ENCODE data around the gene CEACAM7. TPM values are rescaled to one million over a fixed set of nuclear protein-coding genes. Genes with fewer than 3 reads are reported as not detected.

Gene CEACAM7
- total RNA-seq, 2 donors from 2014 or later, result not detected

GRCh38 chr19:41718761-41719160 is 30.7 kb upstream of the CEACAM7 start:
- peaks cover 2% of the 10 kb centered on the region for H3K36me3 Mint-ChIP-seq (ENCODE audit: low read depth)
- Histone ChIP-seq H3K9me3 (ENCODE audit: control insufficient read depth, low read length) (no peaks in the 10 kb centered on the region), H3K4me1 (ENCODE audit: control insufficient read depth, insufficient read depth, low read length) (no peaks in the 10 kb centered on the region), H3K4me3 (ENCODE audit: low read length) (no peak overlapping the region), H3K36me3 (ENCODE audit: control insufficient read depth, insufficient read depth, low read length) (no peaks in the 10 kb centered on the region), H3K27ac (ENCODE audit: low read depth, low read length) (no peak overlapping the region), H3K27me3 (ENCODE audit: control insufficient read depth, insufficient read depth, low read length, poor library complexity, severe bottlenecking) (peaks cover 4% of the 10 kb centered on the region), H3K9ac (ENCODE audit: extremely low read depth, low read length, poor library complexity, severe bottlenecking) (no peak overlapping the region)
- no peaks in the 10 kb centered on the region for H3K4me1 Mint-ChIP-seq
- H3K27me3 Mint-ChIP-seq (ENCODE audit: insufficient read depth), result no peaks in the 10 kb centered on the region
- no peak overlapping the region for H3K4me3 Mint-ChIP-seq
- TF ChIP-seq, protein P1, sequence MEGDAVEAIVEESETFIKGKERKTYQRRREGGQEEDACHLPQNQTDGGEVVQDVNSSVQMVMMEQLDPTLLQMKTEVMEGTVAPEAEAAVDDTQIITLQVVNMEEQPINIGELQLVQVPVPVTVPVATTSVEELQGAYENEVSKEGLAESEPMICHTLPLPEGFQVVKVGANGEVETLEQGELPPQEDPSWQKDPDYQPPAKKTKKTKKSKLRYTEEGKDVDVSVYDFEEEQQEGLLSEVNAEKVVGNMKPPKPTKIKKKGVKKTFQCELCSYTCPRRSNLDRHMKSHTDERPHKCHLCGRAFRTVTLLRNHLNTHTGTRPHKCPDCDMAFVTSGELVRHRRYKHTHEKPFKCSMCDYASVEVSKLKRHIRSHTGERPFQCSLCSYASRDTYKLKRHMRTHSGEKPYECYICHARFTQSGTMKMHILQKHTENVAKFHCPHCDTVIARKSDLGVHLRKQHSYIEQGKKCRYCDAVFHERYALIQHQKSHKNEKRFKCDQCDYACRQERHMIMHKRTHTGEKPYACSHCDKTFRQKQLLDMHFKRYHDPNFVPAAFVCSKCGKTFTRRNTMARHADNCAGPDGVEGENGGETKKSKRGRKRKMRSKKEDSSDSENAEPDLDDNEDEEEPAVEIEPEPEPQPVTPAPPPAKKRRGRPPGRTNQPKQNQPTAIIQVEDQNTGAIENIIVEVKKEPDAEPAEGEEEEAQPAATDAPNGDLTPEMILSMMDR (conservative IDR thresholded peaks at IDR 0.05), result no peak
- 69 to 85% methylated on average over 5 to 6 of the region's 6 CpGs for WGBS, 2 experiments (ENCODE audit: insufficient coverage in 1 of 2, insufficient read length in 1 of 2)
- no peak for DNase-seq
- peaks cover 87% of the 10 kb centered on the region for H3K9me3 Mint-ChIP-seq
- H3K27ac Mint-ChIP-seq, result no peak overlapping the region

- H3K9ac ChIP-seq (ENCODE audit: extremely low read depth, low read length, poor library complexity, severe bottlenecking), result no peak overlapping the region
- H3K9me3 ChIP-seq (ENCODE audit: control insufficient read depth, low read length), result no peaks in the 10 kb centered on the region
- Mint-ChIP-seq H3K9me3 (peaks cover 98% of the 10 kb centered on the region), H3K36me3 (ENCODE audit: low read depth) (no peaks in the 10 kb centered on the region), H3K4me3 (no peak overlapping the region), H3K27me3 (ENCODE audit: insufficient read depth) (no peaks in the 10 kb centered on the region), H3K4me1 (no peaks in the 10 kb centered on the region), H3K27ac (no peak overlapping the region)
- H3K27ac ChIP-seq (ENCODE audit: low read depth, low read length), result no peak overlapping the region
- H3K27me3 ChIP-seq (ENCODE audit: control insufficient read depth, insufficient read depth, low read length, poor library complexity, severe bottlenecking), result peaks cover 4% of the 10 kb centered on the region
- 70 to 81% methylated on average over 4 of the region's 5 CpGs for WGBS, 2 experiments (ENCODE audit: insufficient coverage in 1 of 2, insufficient read length in 1 of 2)
- no peaks in the 10 kb centered on the region for H3K36me3 ChIP-seq (ENCODE audit: control insufficient read depth, insufficient read depth, low read length)
- no peak overlapping the region for H3K4me3 ChIP-seq (ENCODE audit: low read length)
- no peaks in the 10 kb centered on the region for H3K4me1 ChIP-seq (ENCODE audit: control insufficient read depth, insufficient read depth, low read length)
- TF ChIP-seq, protein P1 (conservative IDR thresholded peaks at IDR 0.05), result no peak
- DNase-seq, result no peak
These were observed 26.5 kb upstream of the CEACAM7 start for GRCh38 chr19:41714598-41714997.

DNA sequence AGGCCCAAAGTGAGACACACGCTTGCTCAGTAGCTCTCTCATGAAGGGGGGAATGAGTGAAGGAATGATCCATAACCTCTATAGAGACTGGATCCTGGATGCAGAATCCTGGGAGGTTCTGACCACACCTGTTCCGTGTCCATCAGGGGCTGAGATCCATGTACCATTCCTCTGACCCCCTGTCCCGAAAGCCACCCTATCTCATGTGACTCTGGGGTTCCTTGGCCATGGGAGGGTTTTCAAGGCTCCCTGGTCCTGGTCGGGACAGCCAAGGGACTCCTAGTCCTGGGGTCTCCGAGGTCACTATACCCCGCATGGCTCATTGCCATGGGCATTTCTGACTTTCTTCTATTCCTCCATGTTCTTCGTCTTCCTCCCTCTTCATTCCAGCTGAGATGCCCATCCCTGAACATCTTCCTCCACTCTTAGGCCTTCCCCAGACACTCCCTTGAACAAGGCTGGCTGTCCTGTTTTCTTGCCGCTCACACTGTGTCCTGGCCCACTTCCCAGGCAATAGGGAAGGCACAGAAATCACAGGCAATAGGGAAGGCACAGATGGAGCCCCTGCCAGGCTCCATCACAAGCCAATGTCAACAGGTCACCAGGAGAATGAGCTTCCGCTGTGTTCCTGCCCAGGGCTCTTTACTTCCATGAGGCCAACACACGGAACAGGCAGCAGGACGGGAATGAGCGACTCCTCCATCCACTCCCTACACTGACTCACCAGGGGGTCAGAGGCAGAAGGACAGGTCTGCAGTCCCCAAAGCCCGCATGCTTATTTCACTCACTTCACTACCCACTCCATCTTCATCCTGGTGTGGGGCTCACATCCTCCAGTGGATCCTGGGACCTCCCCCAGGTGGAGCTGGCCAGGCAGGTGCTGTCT is 23.5 kb upstream of the CEACAM7 start:
- H3K36me3 Mint-ChIP-seq (ENCODE audit: low read depth), result no peaks in the 10 kb centered on the region
- Histone ChIP-seq H3K27ac (ENCODE audit: low read depth, low read length) (no peak overlapping the region), H3K27me3 (ENCODE audit: control insufficient read depth, insufficient read depth, low read length, poor library complexity, severe bottlenecking) (peaks cover 4% of the 10 kb centered on the region), H3K36me3 (ENCODE audit: control insufficient read depth, insufficient read depth, low read length) (no peaks in the 10 kb centered on the region), H3K9ac (ENCODE audit: extremely low read depth, low read length, poor library complexity, severe bottlenecking) (no peak overlapping the region), H3K4me3 (ENCODE audit: low read length) (no peak overlapping the region), H3K9me3 (ENCODE audit: control insufficient read depth, low read length) (no peaks in the 10 kb centered on the region), H3K4me1 (ENCODE audit: control insufficient read depth, insufficient read depth, low read length) (no peaks in the 10 kb centered on the region)
- peaks cover 4% of the 10 kb centered on the region for H3K27me3 Mint-ChIP-seq (ENCODE audit: insufficient read depth)
- H3K27ac Mint-ChIP-seq, result no peak overlapping the region
- WGBS, 2 experiments (ENCODE audit: insufficient coverage in 1 of 2, insufficient read length in 1 of 2), result 65 to 76% methylated on average over 6 to 13 of the region's 13 CpGs
- TF ChIP-seq, protein P1 (conservative IDR thresholded peaks at IDR 0.05), result no peak
- H3K4me3 Mint-ChIP-seq, result no peak overlapping the region
- H3K9me3 Mint-ChIP-seq, result peaks cover 93% of the 10 kb centered on the region
- H3K4me1 Mint-ChIP-seq, result no peaks in the 10 kb centered on the region
- DNase-seq, result no peak
